K562 (cell line): ENCODE measurements around the gene FOXN3. TPM values are rescaled to one million over a fixed set of nuclear protein-coding genes. Genes with fewer than 3 reads are reported as not detected.

ENCODE experiments used
- ATAC-seq: fragments of 200-7000 bp; cut with Tn5 transposase; 3 replicates; pipeline ENCODE4 v1.9.1; 2020; ENCODE audit warnings: moderate library complexity
- BruUV-seq: library from RNA; stranded (reverse); fragments of 400-500 nt; replicated peaks from 2 replicates; lab custom pipeline; 2021; lab: Mats Ljungman, UMichigan
- CTCF ChIA-PET: fragments of 300-600 bp; formaldehyde crosslinking; extraction: SDS; loops from one replicate; lab custom pipeline; 2021; ENCODE audit warnings: low intra/inter-chr PET ratio; lab: Yijun Ruan, JAX
- POLR2A ChIA-PET: fragments of 300-600, 350-650 bp; sonication (Branson Sonifier 250); formaldehyde crosslinking; extraction: SDS; loops from one replicate; lab custom pipeline; 2021; ENCODE audit warnings: antibody characterized with exemption, inconsistent platforms; lab: Yijun Ruan, JAX
- DNase-seq, 4 experiments: peaks; one replicate each; pipeline versions ENCODE4 v3.0.0 to v3.0.0-alpha.2; 2011 to 2018; ENCODE audit warnings: low spot score in 3 of 4, mixed read lengths in 3 of 4; ENCODE audit errors: extremely low read depth in 1 of 4
- FAIRE-seq: peaks from 2 replicates; lab custom pipeline; 2011; peaks lifted over from hg19 to GRCh38; lab: Jason Lieb, UNC
- H2AFZ ChIP-seq: 2 replicates; pipeline ENCODE4 v1.6.0; 2011; ENCODE audit warnings: low read depth, low read length, control low read depth, inconsistent platforms
- H3K27ac ChIP-seq: fragments of 200-600 bp; 3 replicates; pipeline ENCODE4 v1.8.0; 2011; ENCODE audit warnings: low read depth, mild to moderate bottlenecking, control low read depth, inconsistent platforms, low read length, moderate library complexity, mixed read lengths; ENCODE audit errors: extremely low read depth
- H3K27me3 ChIP-seq, 2 experiments: fragments of 300-600 bp in 1 of 2; 2 replicates in 1 of 2; 3 replicates in 1 of 2; pipeline versions ENCODE4 v1.6.0 to v1.8.0; 2011; ENCODE audit warnings: inconsistent platforms in 2 of 2, low read length in 2 of 2, mild to moderate bottlenecking in 1 of 2, mixed read lengths in 1 of 2, moderate library complexity in 1 of 2; ENCODE audit not compliant: control insufficient read depth in 2 of 2, insufficient read depth in 2 of 2
- H3K36me3 ChIP-seq: fragments of 300-600 bp; 3 replicates; pipeline ENCODE4 v1.8.0; 2011; ENCODE audit warnings: mild to moderate bottlenecking, low read length, inconsistent platforms; ENCODE audit not compliant: control insufficient read depth, insufficient read depth
- H3K4me1 ChIP-seq, 2 experiments: fragments of 200-600 bp in 1 of 2; replicated peaks in 1 of 2; 2 replicates in 1 of 2; 3 replicates in 1 of 2; pipeline versions ENCODE4 v1.5.1 to v1.8.0; 2011; ENCODE audit warnings: inconsistent platforms in 2 of 2, low read length in 2 of 2, mild to moderate bottlenecking in 1 of 2, mixed read lengths in 1 of 2, moderate library complexity in 1 of 2; ENCODE audit not compliant: control insufficient read depth in 2 of 2, insufficient read depth in 2 of 2
- H3K4me2 ChIP-seq: 2 replicates; pipeline ENCODE4 v1.6.1; 2011; ENCODE audit warnings: low read length, control low read depth, inconsistent platforms, mixed read lengths; ENCODE audit not compliant: insufficient read depth
- H3K4me3 ChIP-seq: fragments of 200-600 bp; sonication (generic), shearing (Covaris generic); 2 replicates; pipeline ENCODE4 v1.5.1; 2016; ENCODE audit warnings: control low read depth, inconsistent platforms
- H3K79me2 ChIP-seq: fragments of 200-600 bp; 3 replicates; pipeline ENCODE4 v1.8.0; 2011; ENCODE audit warnings: low read length, inconsistent platforms; ENCODE audit not compliant: control insufficient read depth, insufficient read depth
- H3K9ac ChIP-seq, 2 experiments: 2 replicates each; pipeline versions ENCODE4 v1.6.0 to v1.6.1; 2011; ENCODE audit warnings: low read depth in 2 of 2, low read length in 2 of 2, control low read depth in 1 of 2, inconsistent platforms in 1 of 2, mild to moderate bottlenecking in 1 of 2, mixed read lengths in 1 of 2; ENCODE audit not compliant: insufficient read depth in 1 of 2
- H3K9me1 ChIP-seq: one replicate; pipeline ENCODE4 v1.6.0; 2011; ENCODE audit warnings: inconsistent platforms, mild to moderate bottlenecking, low read length, moderate library complexity; ENCODE audit not compliant: control insufficient read depth, insufficient read depth
- H3K9me3 ChIP-seq: replicated peaks from 2 replicates; pipeline ENCODE4 v1.5.1; 2011; ENCODE audit warnings: low read depth, low read length, inconsistent platforms; ENCODE audit not compliant: control insufficient read depth, insufficient read depth
- H4K20me1 ChIP-seq: replicated peaks from 2 replicates; pipeline ENCODE4 v1.6.1; 2011; ENCODE audit warnings: low read length, inconsistent platforms, mixed read lengths; ENCODE audit not compliant: control insufficient read depth, insufficient read depth
- CBX2 ChIP-seq: fragments of 200-600 bp; sonication (generic); IDR thresholded peaks from one replicate; pipeline ENCODE4 v1.6.1; 2012; ENCODE audit warnings: mild to moderate bottlenecking, low read length, inconsistent platforms; ENCODE audit not compliant: insufficient read depth, poor library complexity, severe bottlenecking
- HOXB6 ChIP-seq: fragments of 250-450 bp; sonication (Bioruptor Pico); IDR thresholded peaks from 2 replicates; pipeline ENCODE4 v1.5.1; 2022; ENCODE audit warnings: mild to moderate bottlenecking, borderline replicate concordance
- SOX6 ChIP-seq: fragments of 450-650 bp; IDR thresholded peaks from 2 replicates; pipeline ENCODE4 v1.6.1; 2014; ENCODE audit warnings: mild to moderate bottlenecking
- ZBTB2 ChIP-seq: fragments of 450-650 bp; IDR thresholded peaks from 2 replicates; pipeline ENCODE4 v1.6.1; 2016; ENCODE audit warnings: antibody characterized with exemption
- whole genome bisulfite sequencing: fragments of 100-300 bp; shearing (Covaris generic); methylation state at CpG from one replicate; pipeline ENCODE4 v1.1.6; 2016; ENCODE audit warnings: low coverage, mixed read lengths; ENCODE audit not compliant: insufficient coverage; ENCODE audit errors: missing lambda C conversion rate; 5-methylcytosine and 5-hydroxymethylcytosine counted together
- in situ Hi-C: fragments of 300-500 bp; cut with MboI; formaldehyde crosslinking; loops from 4 replicates; pipeline ENCODE4 v1.15.0; 2018; ENCODE audit warnings: inconsistent platforms, mixed read lengths
- intact Hi-C: fragments of 100-400 bp; cut with micrococcal nuclease; formaldehyde crosslinking; loops from 2 replicates; pipeline ENCODE4 v1.14.2; 2022
- polyA plus RNA-seq, 8 experiments: library from polyadenylated mRNA; depleted of rRNA in 4 of 8; stranded (reverse) in 5 of 8; unstranded in 3 of 8; fragments of >200 nt; fragmentation: Nextera tagmentation in 2 of 8; fragmentation: Illumina TruSeq in 1 of 8; extraction: Ambion mirVana in 2 of 8; extraction: Trizol in 1 of 8; gene quantifications; 2 replicates each; pipeline versions ENCODE4 v1.2.1 to v1.2.3, GENCODE V29; 2011 to 2014; ENCODE audit warnings: inconsistent platforms in 1 of 8, missing spikeins in 1 of 8
- total RNA-seq, 7 experiments: library from RNA; depleted of rRNA in 6 of 7; stranded (reverse); fragments of >200 nt in 6 of 7; fragmentation: Illumina TruSeq in 2 of 7; extraction: Trizol in 2 of 7; gene quantifications; 2 replicates each; pipeline versions ENCODE4 v1.2.1 to v1.2.3, GENCODE V29; 2011 to 2021; ENCODE audit warnings: low replicate concordance in 1 of 7
- TF ChIP-seq, protein P1 (sequence below), 2 experiments: IDR thresholded peaks in 1 of 2; conservative IDR thresholded peaks in 1 of 2; 2 replicates each; pipeline ENCODE4 v1.6.1; 2016; ENCODE audit warnings: low read depth in 2 of 2, mild to moderate bottlenecking in 1 of 2, missing compliant biosample characterization in 1 of 2, missing genetic modification characterization in 1 of 2, moderate library complexity in 1 of 2
- TF ChIP-seq, protein P2 (sequence below): fragments of 250-450 bp; sonication (Bioruptor Pico); IDR thresholded peaks from 2 replicates; pipeline ENCODE4 v1.6.1; 2021; ENCODE audit warnings: mild to moderate bottlenecking

The FOXN3 gene
- total and polyA plus RNA-seq, 9 of the 15 experiments (the other 6 are each of a cell fraction or from before 2014, with no cell fraction given), result 0.07 to 1.3 (median 0.40) TPM

GRCh38 chr14:89445273-89445973 lies 28.4 kb upstream of the FOXN3 start:
- FAIRE-seq, result no peak
- no TSS peak for BruUV-seq

More at GRCh38 chr14:89445273-89445973, 28.4 kb upstream of the FOXN3 start:
- no peak for TF ChIP-seq HOXB6
- TF ChIP-seq SOX6, result no peak
- TF ChIP-seq, protein P1, sequence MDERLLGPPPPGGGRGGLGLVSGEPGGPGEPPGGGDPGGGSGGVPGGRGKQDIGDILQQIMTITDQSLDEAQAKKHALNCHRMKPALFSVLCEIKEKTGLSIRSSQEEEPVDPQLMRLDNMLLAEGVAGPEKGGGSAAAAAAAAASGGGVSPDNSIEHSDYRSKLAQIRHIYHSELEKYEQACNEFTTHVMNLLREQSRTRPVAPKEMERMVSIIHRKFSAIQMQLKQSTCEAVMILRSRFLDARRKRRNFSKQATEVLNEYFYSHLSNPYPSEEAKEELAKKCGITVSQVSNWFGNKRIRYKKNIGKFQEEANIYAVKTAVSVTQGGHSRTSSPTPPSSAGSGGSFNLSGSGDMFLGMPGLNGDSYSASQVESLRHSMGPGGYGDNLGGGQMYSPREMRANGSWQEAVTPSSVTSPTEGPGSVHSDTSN (CRISPR knock-in tag; IDR thresholded peaks at IDR 0.05; ENCODE audit: low read depth), result no peak
- TF ChIP-seq, protein P1 (tag; conservative IDR thresholded peaks at IDR 0.05; ENCODE audit: low read depth), result no peak
- TF ChIP-seq ZBTB2, result no peak
- TF ChIP-seq CBX2, result no peak
- TF ChIP-seq, protein P2, sequence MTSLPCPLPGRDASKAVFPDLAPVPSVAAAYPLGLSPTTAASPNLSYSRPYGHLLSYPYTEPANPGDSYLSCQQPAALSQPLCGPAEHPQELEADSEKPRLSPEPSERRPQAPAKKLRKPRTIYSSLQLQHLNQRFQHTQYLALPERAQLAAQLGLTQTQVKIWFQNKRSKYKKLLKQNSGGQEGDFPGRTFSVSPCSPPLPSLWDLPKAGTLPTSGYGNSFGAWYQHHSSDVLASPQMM (CRISPR knock-in tag), result no peak
- WGBS, result 0% methylated on average over 2 of the region's 4 CpGs
- in situ Hi-C loops, result no loop called here
- POLR2A ChIA-PET, result no interaction called here
- ATAC-seq (no peak), DNase-seq (no peak)
- no peaks in the 10 kb centered on the region for H4K20me1 ChIP-seq
- no peaks in the 10 kb centered on the region; a peak in 1 of 5 replicates for H3K4me1 ChIP-seq
- peaks cover 0 to 5% of the 10 kb centered on the region in 2 experiments; a peak in 2 of 5 replicates for H3K27me3 ChIP-seq
- H3K4me3 ChIP-seq, result no peak overlapping the region
- no peaks in the 10 kb centered on the region for H3K79me2 ChIP-seq
- intact Hi-C loops, result no loop called here
- H3K36me3 ChIP-seq, result no peaks in the 10 kb centered on the region
- no peak overlapping the region for H3K4me2 ChIP-seq
- H3K9me1 ChIP-seq, result no peaks in the 10 kb centered on the region
- CTCF ChIA-PET, result no interaction called here
- H3K9me3 ChIP-seq, result no peaks in the 10 kb centered on the region
- no peak overlapping the region for H3K9ac ChIP-seq
- H2AFZ ChIP-seq, result no peak overlapping the region
- H3K27ac ChIP-seq, result no peak overlapping the region
